NCI-H1417 treated with DMSO at 0.1 percent for 48 hours (cell line): ENCODE data around the gene MCRIP2.

Experiments used
- DNase-seq: peaks from one replicate; lab custom pipeline; 2025; lab: John Stamatoyannopoulos, UW

Gene MCRIP2

DNA sequence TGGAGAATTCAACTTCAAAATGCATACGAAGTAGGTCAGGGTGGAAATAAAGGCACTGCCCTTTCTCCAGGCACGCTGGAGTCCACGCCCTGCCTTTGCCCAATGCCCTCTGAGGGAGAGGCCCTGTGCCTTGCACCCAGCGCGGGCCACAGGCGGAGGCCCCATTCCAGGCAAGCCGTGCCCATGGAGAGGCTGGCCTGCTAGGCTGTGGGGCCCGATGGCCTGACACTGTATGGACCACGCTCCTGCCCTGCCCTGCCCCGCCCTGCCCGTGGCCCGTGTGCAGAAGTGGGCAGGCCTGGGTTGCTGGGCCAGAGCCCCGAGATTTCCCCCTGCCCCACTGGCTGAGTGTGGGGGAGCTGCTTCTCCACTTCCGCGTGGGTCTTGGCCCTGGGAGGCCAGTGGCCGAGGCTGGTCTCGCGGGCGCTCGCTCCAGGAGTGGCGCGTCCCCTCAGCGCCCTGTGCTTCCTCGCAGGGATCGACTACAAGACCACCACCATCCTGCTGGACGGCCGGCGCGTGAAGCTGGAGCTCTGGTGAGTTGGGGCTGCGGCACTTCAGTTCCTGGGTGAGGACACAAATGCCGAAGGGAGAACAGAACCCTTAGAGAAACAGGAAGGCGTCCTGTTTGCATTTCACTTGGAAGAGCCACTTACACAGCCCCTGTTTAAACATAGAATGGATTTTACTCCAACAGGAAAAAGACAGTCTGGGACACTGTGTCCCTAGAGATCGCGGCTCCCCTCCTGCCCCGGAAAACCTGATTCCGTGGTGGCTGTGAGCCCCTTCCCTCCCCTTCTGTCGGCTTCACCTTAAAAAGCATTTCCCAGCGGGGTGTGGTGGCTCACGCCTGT, 24.7 kb upstream of the MCRIP2 start:
- no peak for DNase-seq

DNA sequence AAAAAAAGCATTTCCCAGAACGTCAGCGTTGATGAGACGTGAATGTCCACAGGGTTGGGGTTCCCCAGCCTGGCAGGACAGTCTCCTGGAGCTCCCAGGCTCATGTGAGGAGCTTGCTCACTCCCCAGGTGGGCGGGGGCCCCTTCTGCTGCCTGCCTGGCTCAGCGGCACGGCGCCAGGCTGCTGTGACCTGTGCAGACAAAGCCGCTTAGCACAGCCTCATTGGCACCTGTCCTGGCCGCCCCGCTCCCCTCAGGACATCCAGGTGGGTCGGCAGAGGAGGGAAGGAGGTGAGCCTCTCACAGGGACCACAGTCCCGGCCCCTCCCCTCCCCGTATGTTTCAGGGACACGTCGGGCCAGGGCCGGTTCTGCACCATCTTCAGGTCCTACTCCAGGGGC, 23.8 kb upstream of the MCRIP2 start:
- no peak for DNase-seq

DNA sequence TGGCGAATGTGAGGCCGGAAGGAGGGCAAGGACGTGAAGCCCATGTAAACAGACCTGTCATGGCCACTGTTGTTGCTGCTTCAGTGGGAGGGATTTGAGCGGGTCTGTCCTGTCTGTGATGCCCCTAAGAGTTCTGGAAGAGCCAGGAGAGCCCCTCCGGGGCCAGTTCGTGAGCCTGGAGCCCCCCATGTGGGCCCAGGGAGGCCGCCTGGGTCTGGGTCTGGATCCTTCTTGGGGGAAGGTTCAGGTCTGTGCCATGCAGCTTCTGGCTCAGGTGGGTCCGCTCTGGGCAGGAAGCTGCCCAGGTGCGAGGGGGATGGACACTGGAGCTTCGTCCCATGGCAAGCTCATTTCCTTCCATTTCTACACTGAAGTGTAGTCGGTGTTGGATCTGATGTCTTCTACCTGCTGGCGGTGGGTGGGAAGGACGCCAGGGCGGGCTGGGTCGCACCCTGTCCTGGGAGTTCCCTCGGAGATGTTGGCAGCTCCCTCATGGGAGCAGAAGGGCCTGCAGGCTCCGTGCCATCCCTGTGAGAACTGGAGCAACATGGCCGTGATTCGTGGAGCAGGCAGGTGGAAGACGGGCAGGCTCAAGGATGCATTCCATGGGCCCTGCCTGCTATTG, 22.0 kb upstream of the MCRIP2 start:
- no peak for DNase-seq

DNA sequence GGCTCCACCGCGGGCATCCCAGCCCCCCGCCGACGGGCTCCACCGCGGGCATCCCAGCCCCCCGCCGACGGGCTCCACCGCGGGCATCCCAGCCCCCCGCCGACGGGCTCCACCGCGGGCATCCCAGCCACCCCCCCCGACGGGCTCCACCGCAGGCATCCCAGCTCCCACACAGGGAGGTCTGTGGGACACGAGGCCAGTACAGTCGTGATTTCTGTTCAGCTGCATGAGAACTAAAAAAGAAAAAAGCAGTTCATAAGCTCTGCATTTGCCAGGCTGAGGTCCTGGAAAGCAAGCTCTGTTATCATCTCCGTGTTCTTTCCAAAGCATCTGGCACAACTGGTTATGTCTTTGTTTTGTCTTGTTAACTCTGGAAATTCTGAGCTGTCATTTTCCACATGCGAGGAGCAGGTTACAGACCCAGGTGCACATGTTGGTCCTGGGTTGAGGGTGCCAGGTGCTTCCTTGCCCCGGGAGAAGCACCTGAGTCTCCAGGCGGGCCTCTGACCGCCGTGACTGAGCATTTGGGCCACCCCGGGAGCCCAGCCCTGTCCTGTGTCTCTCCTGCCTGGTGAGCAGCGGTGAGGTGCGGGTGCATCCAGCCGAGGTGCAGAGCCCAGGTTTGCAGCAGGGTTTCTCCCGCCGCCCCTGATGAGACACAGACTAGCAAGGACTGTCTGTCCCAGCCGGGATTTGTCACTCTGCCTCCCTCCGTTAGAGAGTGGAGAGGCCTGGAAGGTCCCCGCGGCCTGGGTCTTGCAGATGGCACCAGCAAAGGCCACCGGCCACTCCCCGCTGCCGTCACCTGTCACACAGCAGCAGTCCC, 20.7 kb upstream of the MCRIP2 start:
- DNase-seq = no peak

DNA sequence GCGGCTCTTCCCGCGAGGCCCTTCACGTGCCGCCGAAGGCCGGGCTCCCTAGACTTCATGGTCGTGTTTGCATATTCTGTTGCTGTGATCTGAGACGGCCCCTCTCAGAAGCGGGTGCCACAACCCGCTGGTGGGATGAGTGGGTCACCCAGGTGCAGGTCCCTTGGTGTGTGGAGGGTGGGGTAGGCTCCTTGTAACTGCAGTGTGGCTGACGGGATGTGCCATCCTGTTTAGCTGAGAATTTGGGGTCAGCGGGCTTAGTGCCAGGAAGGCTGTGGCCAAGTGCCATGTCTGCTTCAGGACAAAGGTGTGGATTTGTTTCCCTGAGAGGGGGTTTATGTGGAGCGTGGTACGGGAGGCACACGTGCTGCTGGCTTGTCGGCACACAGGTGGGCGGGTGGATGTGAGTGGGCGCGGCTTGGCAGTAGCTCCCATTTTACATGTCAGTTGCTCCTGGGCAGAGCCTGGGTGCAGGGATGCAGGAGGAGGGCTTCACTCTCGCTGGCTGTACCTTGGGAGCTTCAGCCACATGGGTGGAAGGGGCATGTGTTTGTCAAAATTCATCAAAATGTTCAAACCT, 20.0 kb upstream of the MCRIP2 start:
- no peak for DNase-seq

DNA sequence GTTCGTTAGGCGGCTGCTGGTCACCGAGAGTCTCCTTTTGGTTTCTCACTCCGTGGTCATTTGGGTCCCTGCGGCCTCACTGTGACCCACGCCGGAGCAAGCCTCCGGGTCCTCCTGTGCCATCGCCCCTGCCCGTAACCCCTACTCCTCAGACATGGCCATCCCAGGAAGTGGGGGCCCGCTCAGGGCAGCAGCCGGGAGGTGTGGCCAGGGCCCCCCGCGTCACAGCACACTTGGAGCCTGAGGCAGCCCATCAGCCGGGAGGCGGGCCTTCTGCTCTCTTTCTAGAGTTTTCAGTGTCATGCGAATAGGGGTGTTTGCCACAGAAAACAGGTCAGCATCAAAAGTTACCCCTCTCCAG, 18.7 kb upstream of the MCRIP2 start:
- DNase-seq = no peak

DNA sequence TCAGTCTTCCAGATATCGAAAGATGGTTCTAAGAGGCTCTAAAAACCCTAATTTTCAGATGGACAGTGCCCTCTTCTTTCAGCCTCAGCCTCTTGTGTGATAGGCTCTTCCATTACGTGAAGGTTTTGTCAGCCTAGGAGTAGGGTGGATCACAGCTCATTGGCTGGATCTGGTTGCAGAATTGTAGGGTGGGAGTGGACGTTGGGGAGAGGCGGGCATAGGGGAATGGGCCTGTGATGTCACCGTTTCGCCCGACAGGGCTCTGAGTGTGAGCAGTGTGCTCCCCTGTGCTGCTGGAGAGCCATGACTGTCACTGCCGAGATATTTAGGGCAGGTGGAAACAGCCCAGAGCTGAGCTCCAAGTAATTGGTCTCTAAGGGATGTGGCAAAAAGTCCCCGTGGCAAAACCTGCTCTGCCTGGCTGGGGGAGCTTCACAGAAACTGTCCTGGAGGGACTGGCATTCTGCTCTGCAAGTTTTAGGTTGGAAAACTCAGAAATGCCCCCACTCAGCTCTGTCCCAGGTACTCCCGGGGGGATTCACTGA, 17.0 kb upstream of the MCRIP2 start:
- DNase-seq = no peak

DNA sequence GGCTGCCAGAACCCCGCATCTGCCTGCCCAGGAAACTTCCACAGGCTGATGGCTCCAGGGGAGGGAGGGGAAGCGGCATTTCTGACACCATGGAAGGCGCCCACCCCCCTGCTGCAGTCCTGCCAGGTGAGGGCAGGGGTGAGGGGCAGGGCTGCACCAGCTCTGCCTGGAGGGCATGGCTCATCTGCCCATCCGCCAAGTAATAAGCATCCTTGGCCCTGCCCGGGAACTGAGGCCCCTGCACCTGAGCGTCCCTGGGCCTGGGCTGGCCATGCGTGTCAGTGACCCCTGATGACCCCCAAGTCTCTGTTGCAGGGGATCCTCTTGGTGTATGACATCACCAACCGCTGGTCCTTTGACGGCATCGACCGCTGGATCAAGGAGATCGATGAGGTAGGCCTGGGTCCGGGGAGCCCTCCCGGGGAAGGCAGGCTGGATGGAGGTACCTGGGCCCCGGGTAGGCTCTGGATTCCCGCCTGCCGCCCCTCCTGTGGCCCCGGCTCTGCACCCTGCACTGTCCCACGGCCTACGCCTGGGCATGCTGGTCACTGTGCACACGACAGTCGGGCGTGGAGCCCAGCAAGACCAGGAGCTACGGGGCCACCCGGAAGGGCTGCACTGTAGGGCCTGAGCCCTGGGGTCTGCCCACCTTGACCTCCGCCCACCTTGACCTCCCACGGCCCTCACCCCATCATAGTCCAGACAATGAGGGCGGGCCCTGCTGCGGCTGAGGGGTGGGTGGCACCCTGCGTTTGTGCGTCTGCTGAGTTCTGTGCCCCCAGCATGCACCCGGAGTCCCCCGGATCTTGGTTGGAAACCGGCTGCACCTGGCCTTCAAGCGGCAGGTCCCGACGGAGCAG, 16.3 kb upstream of the MCRIP2 start:
- DNase-seq = no peak

DNA sequence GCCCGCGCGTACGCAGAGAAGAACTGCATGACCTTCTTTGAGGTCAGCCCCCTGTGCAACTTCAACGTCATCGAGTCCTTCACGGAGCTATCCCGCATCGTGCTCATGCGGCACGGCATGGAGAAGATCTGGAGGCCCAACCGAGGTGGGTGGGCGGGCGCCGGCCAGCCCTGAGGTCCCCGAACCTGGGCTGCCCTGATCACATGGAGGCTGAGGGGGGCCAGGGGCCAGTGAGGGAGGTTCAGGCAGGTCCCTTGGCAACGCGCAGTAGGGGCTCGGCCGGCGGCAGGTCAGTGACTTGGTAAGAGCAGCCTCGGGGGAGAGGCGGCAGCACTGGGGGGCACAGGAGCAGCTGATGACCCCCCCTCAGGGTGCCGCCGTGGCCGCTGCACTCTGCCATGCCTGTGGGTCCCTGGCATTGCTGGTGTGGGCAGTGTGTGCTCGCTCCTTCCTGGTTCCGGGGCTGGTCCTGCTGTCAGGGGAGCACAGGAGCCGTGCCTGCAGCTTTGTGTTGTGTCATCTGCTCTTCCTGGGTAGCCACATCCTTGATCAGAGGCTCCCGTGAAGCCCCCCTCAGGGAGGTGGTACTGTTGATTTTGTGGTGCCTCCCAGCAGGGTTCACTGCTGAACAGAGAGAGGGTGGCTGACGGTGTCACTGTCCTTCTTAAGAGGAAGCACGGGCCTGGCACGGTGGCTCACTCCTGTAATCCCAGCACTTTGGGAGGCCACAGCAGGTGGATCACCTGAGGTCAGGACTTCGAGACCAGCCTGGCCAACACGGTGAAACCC, 15.5 kb upstream of the MCRIP2 start:
- no peak for DNase-seq

DNA sequence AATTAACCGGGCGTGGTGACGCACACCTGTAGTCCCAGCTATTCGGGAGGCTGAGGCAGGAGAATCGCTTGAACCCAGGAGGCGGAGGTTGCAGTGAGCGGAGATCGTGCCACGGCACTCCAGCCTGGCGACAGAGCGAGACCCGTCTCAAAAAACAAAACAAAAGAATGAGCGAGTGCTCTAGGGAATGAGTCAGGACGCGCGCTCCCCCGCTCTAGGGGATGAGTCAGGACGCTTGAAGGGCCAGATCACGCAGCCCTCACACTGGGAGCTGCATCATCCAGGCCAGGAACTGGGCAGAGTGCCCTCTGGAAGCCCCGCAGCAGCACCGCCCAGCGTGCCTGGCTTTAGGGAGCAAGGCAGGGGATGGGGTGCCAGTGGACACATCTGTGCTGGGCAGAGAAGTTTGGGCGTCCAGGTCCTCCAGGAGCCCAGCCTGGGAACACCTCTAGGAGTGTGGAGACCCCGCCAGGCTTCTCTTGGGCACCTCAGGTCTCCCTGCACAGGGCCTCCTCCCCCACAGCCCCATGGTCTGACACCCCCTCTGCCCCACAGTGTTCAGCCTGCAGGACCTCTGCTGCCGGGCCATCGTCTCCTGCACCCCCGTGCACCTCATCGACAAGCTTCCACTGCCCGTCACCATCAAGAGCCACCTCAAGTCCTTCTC, 14.7 kb upstream of the MCRIP2 start:
- DNase-seq = no peak

DNA sequence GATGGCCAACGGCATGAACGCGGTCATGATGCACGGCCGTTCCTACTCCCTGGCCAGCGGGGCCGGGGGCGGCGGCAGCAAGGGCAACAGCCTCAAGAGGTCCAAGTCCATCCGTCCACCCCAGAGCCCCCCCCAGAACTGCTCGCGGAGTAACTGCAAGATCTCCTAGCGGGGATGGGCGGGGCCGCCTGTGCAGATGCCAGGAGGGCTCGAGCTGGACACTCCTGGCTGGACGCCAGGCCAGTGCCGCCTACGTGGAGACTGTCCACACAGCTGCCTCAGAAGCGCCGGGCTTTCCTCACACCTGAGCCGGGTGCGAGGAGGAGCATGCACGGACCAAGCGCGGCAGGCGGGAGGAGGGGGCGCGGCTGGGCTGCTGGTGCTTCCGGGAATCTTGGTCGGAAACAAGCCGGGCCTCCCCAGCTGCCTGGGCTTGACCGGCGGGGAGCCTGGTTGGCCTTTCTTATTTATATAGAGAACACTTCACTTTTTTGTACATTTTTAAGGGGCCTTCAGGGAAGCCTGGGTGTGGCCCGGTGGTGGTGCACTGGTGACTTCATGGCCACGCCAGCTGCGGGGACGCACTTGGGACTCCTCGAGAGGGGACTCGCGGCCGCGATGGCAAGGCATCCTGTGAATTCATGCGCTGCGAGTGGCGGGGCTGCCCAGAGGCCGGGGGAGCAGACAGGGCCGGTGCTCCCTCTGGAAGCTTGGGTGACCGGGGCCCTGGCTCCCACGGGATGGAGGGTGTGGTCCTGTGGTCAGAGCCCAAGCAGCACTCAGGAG, 14.0 kb upstream of the MCRIP2 start:
- no peak for DNase-seq

DNA sequence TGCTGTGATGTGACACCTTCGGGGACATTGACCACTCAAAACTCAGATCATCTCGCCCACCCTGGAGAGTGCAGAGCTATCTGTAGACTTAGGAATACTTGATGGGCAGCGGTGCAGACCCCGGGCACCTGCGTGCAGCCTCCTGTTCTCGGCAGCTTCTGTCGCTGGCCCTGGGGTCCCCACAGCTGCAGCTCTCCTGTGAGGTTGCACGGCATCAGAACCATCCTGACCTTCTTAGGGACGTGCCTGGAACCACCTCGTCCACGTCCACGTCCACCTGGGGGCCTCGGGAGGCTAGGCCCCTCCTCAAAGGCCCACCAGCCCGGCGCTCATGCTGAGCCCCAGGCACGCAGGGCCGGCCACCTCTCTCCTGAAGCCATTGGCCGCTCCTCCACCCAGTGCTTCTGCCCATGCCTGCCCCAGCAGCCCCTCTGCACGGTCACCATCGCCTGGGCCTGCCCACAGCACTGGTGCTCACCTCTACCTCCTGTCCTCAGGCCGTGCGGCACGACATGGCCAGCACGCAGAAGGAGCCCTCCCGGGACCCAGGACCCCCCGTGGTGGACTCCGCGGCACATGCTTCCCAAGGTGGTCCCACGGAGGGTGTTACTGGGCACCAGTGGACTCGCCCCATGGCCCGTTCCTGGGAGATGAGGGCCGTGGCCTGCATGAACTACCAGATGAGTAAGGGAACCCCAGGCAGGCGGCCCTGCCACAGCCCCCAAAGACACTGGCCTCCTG, 13.1 kb upstream of the MCRIP2 start:
- DNase-seq = no peak

DNA sequence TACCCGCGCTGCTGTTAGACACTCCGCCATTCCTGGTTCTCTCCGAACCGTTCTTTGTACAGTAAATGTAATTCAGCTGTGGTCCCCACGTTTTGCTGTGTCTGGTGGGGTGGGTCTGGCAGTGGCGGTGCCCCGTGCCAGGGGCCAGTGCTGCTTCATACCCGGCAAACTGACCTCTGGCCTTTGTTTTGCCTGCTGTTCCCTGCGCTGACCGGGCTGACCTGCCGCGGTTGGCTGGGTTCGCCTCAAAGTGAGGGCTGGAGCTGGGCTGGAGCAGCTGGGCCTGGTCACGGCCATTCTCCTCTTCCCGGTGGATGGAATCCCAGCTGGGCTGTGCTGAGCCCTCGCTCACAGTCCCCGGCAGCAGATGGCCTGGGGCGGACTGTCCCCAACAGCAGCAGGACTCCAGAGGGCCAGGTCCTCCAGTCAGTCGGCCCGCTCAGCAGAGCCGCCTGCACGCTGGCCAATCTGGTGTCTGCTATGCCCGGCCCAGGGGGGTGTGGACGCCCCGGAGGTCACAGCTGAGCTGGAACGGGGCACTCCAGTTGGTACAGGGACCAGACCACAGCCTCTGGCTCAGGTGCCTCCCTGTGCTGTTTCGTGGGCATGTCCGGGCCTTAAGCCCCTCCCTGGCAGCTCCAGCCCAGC, 12.3 kb upstream of the MCRIP2 start:
- no peak for DNase-seq

DNA sequence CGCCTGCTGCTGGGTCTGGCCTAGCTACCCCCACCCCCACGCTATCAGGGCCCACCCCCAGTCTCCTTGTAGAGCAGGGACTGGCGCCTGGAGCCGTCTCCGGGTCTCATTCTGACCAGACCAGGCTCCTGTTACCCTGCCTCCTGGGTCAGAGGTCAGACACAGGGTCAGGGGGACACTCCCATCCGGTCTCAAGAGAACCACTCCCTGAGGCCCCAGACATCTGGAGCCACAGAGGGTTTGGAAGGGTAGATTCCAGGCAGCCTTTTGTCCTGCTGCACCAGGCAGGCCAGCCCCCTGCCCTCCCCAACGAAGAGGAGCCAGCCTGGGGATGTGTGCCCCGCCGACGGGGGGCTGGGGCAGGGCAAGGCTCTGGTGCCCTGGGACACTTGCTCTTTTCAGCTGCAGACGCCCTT, 11.8 kb upstream of the MCRIP2 start:
- DNase-seq = no peak

DNA sequence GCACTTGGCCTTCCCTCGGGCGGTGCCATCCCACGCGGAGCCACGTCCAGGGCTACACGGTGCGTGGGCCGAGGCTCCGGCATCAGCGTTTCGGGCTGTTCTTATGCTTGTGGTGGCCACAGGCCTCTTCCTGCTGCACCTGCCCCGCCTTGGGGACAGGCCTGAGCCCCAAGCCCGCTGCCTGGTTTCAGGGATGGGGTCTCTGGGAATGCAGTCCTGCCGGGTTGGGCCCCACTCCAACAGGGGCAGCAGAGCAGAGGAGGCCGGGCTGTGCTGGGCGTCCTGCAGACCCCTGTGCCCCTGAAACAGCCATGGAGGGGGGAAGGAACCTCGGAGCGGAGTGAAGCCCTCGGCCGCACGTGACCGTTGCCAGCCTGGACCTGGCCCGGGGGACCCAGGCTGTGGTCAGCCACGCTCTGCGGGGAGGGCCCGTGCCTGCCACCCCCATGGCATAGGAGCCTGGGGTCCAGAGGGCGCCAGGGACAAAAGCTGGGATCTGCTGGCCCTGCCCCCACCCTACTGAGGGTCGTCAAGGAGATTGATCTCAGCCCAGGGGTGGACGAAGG, 11.3 kb upstream of the MCRIP2 start:
- DNase-seq = no peak

DNA sequence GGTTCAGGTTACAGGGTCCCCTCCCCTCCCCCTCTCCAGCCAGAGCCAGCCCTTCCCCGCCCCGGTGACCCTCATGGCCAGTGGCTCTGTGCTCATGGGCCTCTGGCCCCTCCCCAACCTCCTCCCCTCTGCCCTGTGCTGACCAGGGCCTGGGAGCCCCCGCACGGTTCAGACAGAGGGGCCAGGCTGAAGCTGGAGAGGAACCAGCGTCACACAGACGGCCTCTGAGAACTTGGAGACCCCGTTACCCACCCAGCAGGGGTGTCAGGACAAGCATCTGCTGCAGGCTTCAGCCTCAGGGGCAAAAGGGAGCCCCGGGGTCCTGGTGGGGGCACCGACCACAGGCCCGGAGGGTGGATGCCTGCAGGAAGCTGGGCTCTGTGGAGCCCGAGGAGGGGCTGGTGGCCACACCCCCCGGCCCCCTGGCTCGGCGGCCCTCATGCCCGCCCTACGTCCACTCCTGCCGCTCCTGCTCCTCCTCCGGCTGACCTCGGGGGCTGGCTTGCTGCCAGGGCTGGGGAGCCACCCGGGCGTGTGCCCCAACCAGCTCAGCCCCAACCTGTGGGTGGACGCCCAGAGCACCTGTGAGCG, 10.7 kb upstream of the MCRIP2 start, which contains the start of gene WFIKKN1:
WFIKKN1 (plus strand) TSS at position 171 of the 591 bp plus-strand sequence; CDS start at position 440, 269 bp downstream.
- no peak for DNase-seq

DNA sequence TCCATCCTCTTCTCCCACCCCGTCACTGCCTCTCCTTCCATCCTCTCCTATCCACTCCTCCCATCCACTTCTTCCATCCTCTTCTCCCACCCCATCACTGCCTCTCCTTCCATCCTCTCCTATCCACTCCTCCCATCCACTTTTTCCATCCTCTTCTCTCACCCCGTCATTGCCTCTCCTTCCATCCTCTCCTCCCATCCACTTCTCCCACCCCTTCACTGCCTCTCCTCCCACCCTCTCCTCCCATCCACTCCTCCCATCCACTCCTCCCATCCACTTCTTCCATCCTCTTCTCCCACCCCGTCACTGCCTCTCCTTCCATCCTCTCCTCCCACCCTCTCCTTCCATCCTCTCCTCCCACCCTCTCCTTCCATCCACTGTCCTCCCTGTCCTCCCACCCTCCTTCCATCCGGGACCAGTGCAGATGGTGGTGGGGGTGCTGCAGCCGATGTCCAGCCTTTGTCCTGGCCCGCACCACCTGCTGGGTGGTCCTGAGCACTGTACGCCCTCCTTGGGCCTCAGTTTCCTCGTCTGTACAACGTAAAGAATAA, 9.7 kb upstream of the MCRIP2 start:
- no peak for DNase-seq
